ENCODE measurements around the gene ZBTB21.

The ZBTB21 gene

GRCh38 chr21:41987310-41987709 is 22.9 kb downstream of the ZBTB21 start:
- DNase-seq: no peak

GRCh38 chr21:41985662-41986416 is 24.3 kb downstream of the ZBTB21 start:
- DNase-seq: no peak

DNA sequence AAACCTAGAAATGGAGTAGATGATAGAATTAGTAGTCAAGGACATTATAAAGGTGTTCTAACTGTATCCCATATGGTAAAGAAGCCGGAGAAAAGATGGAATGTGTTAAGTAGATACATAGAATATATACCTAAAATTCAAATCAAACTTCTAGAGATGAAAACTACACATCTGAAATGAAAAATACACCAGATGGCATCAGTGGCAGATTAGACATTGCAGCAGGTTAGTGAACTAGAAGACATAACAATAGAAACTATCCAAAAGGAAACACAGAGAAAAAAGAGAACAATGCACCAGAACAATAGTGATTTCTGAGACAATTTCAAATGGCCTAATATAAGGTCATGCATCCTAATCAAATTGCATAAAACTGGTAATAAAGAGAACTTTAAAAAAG is 26.9 kb downstream of the ZBTB21 start:
- no peak for DNase-seq

DNA sequence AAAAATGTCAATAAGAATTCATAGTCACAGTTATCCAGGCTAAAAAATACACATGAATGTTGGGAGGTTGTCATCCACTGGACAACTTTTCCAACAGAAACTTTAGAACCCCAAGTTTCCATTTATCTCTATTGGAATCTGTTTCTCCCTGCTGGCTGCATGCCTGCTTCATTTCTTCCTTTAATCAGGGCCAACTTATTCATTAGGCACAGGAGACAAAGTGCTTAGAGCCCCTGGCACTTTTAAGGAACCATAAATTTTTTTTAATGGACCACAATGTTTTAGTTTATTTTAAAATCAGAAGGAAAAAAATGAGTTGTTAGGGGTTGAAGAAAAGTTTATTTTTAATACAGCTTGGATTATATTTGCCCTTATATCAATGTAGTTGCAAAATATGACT is 29.6 kb downstream of the ZBTB21 start:
- no peak for DNase-seq

GRCh38 chr21:41979751-41980369 is 30.3 kb downstream of the ZBTB21 start:
- no peak for DNase-seq

GRCh38 chr21:41979335-41979734 is 30.8 kb downstream of the ZBTB21 start:
- DNase-seq: no peak

DNA sequence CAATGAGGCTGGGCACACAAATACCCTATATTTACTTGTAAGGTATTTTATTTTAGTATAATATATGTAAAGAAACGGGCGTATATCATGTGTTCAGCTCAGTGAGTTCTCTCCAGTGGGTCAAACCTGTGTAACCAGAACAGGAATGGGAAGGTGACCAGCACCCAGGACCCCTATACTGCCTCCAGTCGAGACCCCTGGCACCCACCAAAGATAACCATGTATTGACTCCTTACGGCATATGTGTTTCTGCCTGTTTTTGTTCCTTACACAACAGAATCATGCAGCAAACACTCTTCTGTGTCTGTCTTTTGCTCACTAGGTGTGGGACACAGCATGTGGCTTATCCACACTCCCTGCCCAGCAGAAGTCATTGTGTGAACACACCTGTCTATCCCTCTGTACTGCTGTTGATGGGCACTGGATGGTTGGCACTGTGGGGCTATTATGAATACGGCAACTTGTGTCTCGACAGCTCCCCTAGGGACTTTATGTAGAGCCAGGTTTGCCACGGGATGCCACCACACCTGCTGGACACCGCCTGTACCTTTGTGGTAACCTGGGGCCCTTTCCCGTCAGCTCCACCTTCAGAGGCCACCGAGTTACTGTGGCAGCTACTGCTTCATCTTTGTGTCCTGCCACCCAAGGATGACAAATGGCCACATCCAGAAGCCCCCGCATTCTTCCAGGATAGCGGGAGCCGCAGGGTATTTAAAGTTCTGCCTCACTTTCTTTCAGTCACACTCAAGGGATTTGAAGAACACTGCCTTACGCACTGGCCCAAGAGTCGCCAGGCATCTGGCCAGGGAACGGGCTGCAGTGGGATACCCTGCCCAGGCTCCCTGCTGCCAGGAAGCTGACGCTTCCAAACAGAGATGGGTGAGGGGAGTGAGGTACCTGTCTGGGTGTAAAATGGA is 32.9 kb downstream of the ZBTB21 start:
- DNase-seq: no peak

DNA sequence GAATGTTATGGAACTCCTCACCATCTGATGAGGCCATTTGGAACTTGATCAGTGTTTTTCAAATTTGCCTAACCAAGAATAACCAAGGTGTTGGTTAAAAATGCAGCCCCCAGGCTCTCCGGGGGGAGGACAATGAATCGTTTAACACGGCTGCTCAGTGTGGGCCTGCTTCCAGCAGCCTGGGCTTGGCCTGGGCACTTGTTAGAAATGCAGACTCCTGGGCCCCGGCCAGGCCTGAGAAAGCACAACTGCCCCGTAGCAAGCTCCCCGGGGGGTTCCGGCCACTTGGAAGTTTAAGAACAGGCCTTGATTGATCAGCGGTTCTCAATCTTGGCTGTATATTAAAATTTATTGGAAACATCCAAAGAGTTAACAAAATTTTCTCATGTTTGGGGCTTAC is 33.5 kb downstream of the ZBTB21 start:
- DNase-seq: no peak

DNA sequence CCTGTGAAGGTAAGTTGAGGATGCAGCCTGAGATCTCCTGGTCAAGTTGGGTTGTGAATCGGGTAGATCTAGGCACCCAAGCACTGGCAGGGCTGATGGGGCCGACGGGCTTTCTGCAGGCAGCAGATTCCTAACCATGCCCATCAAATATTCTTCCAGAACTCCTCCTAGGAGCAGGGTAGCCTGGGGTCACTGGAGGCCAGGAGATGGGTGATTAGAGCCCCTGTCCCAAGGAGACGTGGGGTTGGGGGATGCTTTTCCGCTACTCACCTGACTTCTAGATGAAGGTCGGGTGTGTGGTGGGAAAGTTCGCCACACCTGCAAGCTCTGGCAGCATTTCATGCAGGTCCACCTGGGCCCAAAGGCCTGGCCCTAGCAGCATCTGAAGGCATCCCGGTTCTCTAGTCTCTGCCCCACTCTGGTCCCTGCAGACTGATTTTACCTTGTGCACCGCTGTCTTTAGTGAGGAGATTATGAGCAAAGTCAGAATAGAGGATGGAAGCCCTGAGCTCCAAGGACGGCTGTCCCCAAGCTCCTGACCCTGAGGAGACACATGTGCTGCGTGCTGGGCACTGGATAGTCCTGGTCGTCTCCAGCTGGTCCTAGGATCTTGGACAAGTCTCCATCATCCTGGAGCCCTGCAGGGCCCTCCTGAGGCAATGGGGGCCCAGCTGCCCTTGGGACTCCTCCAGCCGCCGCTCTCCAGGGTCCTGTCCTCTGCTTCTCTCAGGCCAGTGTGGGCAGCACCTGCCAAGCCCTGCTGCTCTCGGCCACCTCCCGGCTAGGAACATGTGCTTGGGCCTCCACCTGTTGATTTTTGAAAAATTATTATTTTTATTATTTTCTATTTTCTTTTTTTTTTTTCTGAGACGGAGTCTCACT is 34.5 kb downstream of the ZBTB21 start:
- no peak for DNase-seq

DNA sequence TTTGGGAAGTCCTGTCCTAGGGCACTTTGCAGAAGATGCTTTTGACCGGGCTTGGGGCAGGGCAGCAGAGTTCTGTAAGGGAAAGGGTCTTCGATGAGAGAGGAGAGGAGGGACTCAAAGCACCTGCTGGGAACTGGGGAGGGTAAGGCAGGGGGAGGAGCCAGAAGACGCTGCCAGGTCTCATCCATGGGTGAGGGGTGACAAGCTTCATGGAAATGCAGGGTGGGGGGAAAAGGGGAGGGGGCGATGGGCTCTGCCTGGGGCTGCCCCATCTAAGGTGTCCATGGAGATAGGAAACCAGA is 35.5 kb downstream of the ZBTB21 start:
- DNase-seq: no peak

DNA sequence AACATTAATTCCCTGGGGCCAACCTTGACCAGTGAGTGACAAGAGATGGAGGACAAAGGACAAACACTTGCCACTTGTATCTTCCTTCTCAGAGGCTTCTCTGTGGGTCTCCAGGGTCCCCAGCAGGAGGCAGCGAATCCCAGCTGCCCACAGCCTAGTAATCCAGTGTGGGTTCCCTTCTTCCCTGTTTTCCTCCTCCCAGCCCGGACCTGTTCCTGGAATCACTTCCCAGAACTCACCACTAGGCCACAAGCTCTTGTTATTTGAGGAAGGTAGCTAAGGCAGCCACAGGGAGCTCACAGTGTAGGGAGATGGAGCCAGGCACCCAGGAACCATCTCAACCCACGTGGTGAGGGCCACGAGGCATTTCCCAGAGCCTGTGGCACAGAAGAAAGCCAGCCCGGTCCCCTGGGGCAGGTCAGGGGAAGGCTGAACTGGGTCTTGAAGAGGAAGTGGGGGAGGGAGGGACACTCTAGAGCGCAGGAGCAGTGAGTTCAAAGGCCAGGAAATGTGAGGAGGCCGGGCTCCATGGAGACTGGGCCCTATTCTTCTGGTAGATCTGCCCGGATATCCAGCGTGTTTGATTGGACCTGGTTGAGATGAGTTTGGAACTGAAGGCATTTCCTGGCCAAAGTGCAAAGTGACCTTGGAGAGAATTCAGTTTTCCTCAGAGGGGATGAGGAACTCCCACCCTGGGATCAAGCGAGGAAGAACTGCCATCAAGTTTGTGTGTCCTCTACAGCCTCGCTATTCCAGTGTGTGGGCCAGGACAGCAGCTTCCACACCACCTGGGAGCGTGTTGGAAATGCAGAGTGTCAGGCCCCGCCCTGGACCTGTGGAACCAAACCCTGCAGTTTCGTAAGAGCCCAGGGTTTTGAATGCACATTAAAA is 36.1 kb downstream of the ZBTB21 start:
- DNase-seq: no peak

GRCh38 chr21:41973427-41973831 is 36.7 kb downstream of the ZBTB21 start:
- DNase-seq: no peak

GRCh38 chr21:41972511-41973205 is 37.5 kb downstream of the ZBTB21 start:
- DNase-seq: no peak

DNA sequence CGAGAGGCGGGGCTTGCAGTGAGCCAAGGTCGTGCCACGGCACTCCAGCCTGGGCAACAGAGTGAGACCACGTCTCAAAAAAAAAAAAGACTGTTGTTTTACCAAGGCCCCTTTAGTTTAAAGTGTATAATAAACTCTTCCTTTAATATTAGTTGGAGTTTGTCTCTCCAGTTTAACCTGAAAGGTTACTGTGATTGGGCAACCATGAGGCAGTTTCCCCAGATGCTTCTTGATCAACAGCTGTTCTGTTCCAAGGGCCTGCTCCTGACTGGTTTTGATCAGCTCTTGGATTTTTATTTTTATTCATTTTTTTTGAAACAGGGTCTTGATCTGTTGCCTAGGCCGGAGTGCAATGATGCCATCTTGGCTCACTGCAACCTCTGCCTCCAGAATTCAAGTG is 38.3 kb downstream of the ZBTB21 start:
- DNase-seq: no peak

GRCh38 chr21:41970751-41971653 is 39.2 kb downstream of the ZBTB21 start:
- DNase-seq: no peak

DNA sequence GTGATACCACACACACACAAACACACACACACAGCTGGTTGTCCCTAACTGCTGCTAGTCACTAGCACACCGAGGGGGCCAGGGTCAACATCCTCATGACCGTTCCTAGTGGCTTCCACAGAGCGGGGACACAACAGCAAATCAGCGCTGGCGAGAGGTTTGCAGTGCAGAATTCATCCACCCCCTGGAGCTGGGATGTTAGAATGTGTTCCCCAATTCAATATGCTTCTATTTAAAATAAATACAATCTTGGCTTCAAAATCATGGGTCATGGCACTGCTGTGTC is 40.1 kb downstream of the ZBTB21 start:
- no peak for DNase-seq

- no peak for DNase-seq
These were observed 42.5 kb downstream of the ZBTB21 start for GRCh38 chr21:41967708-41968107.

DNA sequence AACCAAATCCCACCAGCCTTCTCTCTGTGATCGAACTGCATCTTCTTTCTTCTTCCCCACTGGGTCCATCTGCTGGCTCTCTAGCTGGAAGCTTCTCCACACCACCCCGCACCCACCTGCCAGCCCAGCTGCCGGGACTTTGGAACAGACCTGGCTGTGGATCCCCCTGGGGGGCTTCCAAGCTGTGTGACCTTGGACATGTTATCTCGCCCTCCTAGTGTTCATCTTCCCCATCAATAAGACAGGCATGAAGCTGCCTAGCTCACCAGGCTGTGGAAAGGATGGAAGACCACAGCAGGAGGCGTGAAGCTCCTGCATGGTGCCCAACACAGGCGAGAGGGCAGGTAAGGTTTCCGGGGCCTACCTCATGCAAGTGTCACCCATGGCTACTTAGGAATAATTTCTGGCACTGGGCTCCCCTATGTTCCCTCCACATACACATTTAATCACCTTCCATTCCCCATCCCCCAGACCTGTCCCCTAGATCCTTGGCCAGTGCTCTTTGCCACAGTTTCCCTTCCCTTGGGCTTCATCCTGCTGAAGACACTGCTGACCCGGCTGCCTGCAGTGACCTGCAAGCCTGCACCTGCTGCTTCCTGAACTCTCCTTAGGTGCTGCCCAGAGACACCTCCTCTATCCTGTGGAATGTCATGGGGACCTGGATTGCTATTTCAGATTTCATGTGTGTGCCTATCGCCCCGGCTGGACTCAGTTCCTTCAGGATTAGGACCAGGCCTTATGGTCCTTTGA is 43.1 kb downstream of the ZBTB21 start:
- DNase-seq: no peak

DNA sequence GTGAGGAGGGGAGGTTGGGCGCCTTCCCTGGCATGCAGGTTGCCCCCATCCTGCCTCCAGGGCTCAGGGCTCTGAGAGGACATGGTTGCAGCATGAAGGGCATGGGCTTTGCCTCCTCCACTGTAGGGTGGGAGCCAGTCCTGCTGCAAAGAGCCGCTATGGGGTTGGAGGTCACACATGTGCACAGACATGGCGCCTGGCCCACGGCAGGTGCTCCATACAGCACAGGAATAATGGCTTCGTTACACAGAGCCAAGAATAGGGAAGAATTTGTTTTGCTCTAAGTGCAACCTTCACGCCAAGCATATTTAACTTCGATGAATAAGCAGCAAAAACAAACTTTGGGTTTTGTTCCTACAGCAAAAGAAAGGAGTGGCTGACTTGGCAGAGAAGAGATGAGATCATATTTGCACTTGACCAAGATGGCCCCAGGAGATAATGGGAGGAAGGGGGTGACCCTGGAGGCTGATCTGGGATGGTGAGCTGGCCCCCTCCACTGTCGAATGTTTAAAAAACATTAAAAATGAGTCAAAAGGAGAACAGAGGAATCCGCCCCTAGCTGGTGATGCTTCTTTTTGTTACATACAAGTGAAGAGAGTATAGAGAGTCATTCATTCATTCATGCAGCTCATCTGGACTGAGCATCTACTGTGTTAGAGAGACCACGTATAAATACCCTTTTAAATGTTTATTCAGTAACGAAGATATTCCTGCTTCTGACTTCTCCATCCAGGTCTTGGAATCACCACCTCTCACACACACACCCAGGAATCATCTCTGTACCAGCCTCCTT is 43.9 kb downstream of the ZBTB21 start:
- DNase-seq: no peak
